ENCODE data around the gene ZNF441.
"Not testable (repeated sequence)": the region's sequence is repeated elsewhere in the genome, so short reads cannot be mapped to it uniquely, and the experiment has no call there.

The ZNF441 gene

GRCh38 chr19:11763117-11763516 is 3.7 kb upstream of the ZNF441 start (continued):
- no peak for TF ChIP-seq KLF7 (tag by site-specific recombination; IDR thresholded peaks at IDR 0.05; ENCODE audit: borderline replicate concordance)
- no peak for TF ChIP-seq GFI1B (tag by site-specific recombination; IDR thresholded peaks at IDR 0.05)
- TF ChIP-seq ZNF555 (tag by site-specific recombination; conservative IDR thresholded peaks at IDR 0.05): no peak
- TF ChIP-seq AEBP2 (tag by site-specific recombination; IDR thresholded peaks at IDR 0.05; ENCODE audit: borderline replicate concordance): no peak
- no peak for TF ChIP-seq ZNF785 (tag by site-specific recombination; IDR thresholded peaks at IDR 0.05)
- TF ChIP-seq SP2 (tag by site-specific recombination; IDR thresholded peaks at IDR 0.05): no peak

- no peak for TF ChIP-seq GLIS2 (tag by site-specific recombination; IDR thresholded peaks at IDR 0.05)
- peak; percentile 62 for TF ChIP-seq ZNF146 (tag by site-specific recombination; IDR thresholded peaks at IDR 0.05)
- ChIA-PET POLR2A (interaction anchor here (0.6 kb wide), 1 partner anchor 51 kb away, joined by 3 read pairs; no protein-coding TSS in a partner anchor), CTCF (no interaction called here)
- no peaks in the 10 kb centered on the region for H3K36me3 ChIP-seq (ENCODE audit: control insufficient read depth in 2 of 2, insufficient read depth in 1 of 2, low read length in 2 of 2)
- no peak overlapping the region for H3K4me3 ChIP-seq (ENCODE audit: low read depth, low read length)
- H3K27ac ChIP-seq (ENCODE audit: extremely low read depth, low read depth, low read length): no peak overlapping the region
- no peaks in the 10 kb centered on the region for H3K9me3 ChIP-seq (ENCODE audit: control insufficient read depth, insufficient read depth, low read depth, low read length)
- no peaks in the 10 kb centered on the region for H3K4me1 ChIP-seq (ENCODE audit: control insufficient read depth, insufficient read depth, low read length)
These were observed 3.2 kb upstream of the ZNF441 start for GRCh38 chr19:11763611-11764010.

- ChIA-PET CTCF (interaction anchor here (0.6 kb wide), 1 partner anchor 109 kb away, joined by 5 read pairs; no protein-coding TSS in a partner anchor), POLR2A (interaction anchor here (0.5 kb wide), 1 partner anchor 618 kb away, joined by 3 read pairs; no protein-coding TSS in a partner anchor)
- no peaks in the 10 kb centered on the region for H3K9me3 ChIP-seq (ENCODE audit: control insufficient read depth, insufficient read depth, low read depth, low read length)
- H3K4me1 ChIP-seq (ENCODE audit: control insufficient read depth, insufficient read depth, low read length): no peaks in the 10 kb centered on the region
- no peak for TF ChIP-seq ZNF302 (tag by site-specific recombination; IDR thresholded peaks at IDR 0.05; ENCODE audit: low read depth)
- no peak for TF ChIP-seq KLF7 (tag by site-specific recombination; IDR thresholded peaks at IDR 0.05; ENCODE audit: borderline replicate concordance)
- peak; percentile 39; the same call in 1 of the 2 replicates for TF ChIP-seq ZFHX2 (tag by site-specific recombination; conservative IDR thresholded peaks at IDR 0.05)
- H3K4me3 ChIP-seq (ENCODE audit: low read depth, low read length): peak overlapping the region; percentile 54
- H3K36me3 ChIP-seq (ENCODE audit: control insufficient read depth in 2 of 2, insufficient read depth in 1 of 2, low read length in 2 of 2): peaks cover 0 to 2% of the 10 kb centered on the region in 2 experiments; a peak in 1 of 3 replicates
- no peak overlapping the region for H3K27ac ChIP-seq (ENCODE audit: extremely low read depth, low read depth, low read length)
These were observed 883 bp downstream of the ZNF441 start for GRCh38 chr19:11767633-11768133.

- no peak overlapping the region for H3K4me3 ChIP-seq (ENCODE audit: low read depth, low read length)
- no peaks in the 10 kb centered on the region for H3K9me3 ChIP-seq (ENCODE audit: control insufficient read depth, insufficient read depth, low read depth, low read length)
- TF ChIP-seq ZNF768 (tag by site-specific recombination; IDR thresholded peaks at IDR 0.05): no peak
- no peak for TF ChIP-seq REPIN1 (tag by site-specific recombination; IDR thresholded peaks at IDR 0.05; ENCODE audit: low read depth)
- no peak for TF ChIP-seq ZNF37A (tag by site-specific recombination; IDR thresholded peaks at IDR 0.05)
- no peak for TF ChIP-seq ZNF701 (tag by site-specific recombination; IDR thresholded peaks at IDR 0.05)
- no peak for TF ChIP-seq KLF16 (tag by site-specific recombination; IDR thresholded peaks at IDR 0.05)
- TF ChIP-seq ZNF280C (tag by site-specific recombination; IDR thresholded peaks at IDR 0.05): no peak
- TF ChIP-seq SETDB1 (IDR thresholded peaks at IDR 0.05; ENCODE audit: insufficient read length, low read length): peak; percentile 23
- no peak overlapping the region for H3K27ac ChIP-seq (ENCODE audit: extremely low read depth, low read depth, low read length)
- ChIA-PET POLR2A (no interaction called here), CTCF (no interaction called here)
- no peaks in the 10 kb centered on the region for H3K4me1 ChIP-seq (ENCODE audit: control insufficient read depth, insufficient read depth, low read length)
- peaks cover 0 to 2% of the 10 kb centered on the region in 2 experiments; a peak in 1 of 3 replicates for H3K36me3 ChIP-seq (ENCODE audit: control insufficient read depth in 2 of 2, insufficient read depth in 1 of 2, low read length in 2 of 2)
These were observed 3.2 kb downstream of the ZNF441 start for GRCh38 chr19:11769995-11770394.

- not testable (repeated sequence) for H3K27ac ChIP-seq (ENCODE audit: extremely low read depth, low read depth, low read length); H3K9me3 ChIP-seq (ENCODE audit: control insufficient read depth, insufficient read depth, low read depth, low read length); H3K4me3 ChIP-seq (ENCODE audit: low read depth, low read length); H3K4me1 ChIP-seq (ENCODE audit: control insufficient read depth, insufficient read depth, low read length); H3K36me3 ChIP-seq (ENCODE audit: control insufficient read depth in 2 of 2, insufficient read depth in 1 of 2, low read length in 2 of 2)
- POLR2A ChIA-PET: interaction anchor here (0.7 kb wide), 1 partner anchor 77 kb away, joined by 4 read pairs; no protein-coding TSS in a partner anchor
- CTCF ChIA-PET: interaction anchor here (0.6 to 0.7 kb wide), 3 partner anchors 9 to 204 kb away, joined by 4 to 6 read pairs (median 5); no protein-coding TSS in a partner anchor
These were observed 4.7 kb downstream of the ZNF441 start for GRCh38 chr19:11771520-11771919.

GRCh38 chr19:11776669-11777068 is 9.9 kb downstream of the ZNF441 start:
- H3K9me3 ChIP-seq (ENCODE audit: control insufficient read depth, insufficient read depth, low read depth, low read length); H3K27ac ChIP-seq (ENCODE audit: extremely low read depth, low read depth, low read length); CTCF ChIA-PET; H3K4me3 ChIP-seq (ENCODE audit: low read depth, low read length); H3K4me1 ChIP-seq (ENCODE audit: control insufficient read depth, insufficient read depth, low read length); POLR2A ChIA-PET: not testable (repeated sequence)
- peaks cover 0 to 43% of the 10 kb centered on the region in 2 experiments; a peak in 1 of 3 replicates for H3K36me3 ChIP-seq (ENCODE audit: control insufficient read depth in 2 of 2, insufficient read depth in 1 of 2, low read length in 2 of 2)

All from HEK293 (cell line).